Heart right ventricle (tissue), 16 donors: Measurements from ENCODE around the gene ARHGAP35. TPM values are rescaled to one million over a fixed set of nuclear protein-coding genes. Genes with fewer than 3 reads are reported as not detected.

Experiments
- ATAC-seq, 8 donors: fragments of 200-7000 bp; cut with Tn5 transposase; one replicate each; pipeline ENCODE4 v1.9.1; 2020; ENCODE audit warnings: mild to moderate bottlenecking in 8 of 8, moderate library complexity in 8 of 8, moderate number of reproducible peaks in 1 of 8
- DNase-seq, 2 donors: peaks; one replicate each; pipeline ENCODE4 v3.0.0-alpha.2; 2020
- H3K27ac ChIP-seq, 10 donors: fragments of 200-600 bp; sonication (generic) in 2 of 10; one replicate each; pipeline versions ENCODE4 v1.5.0 to v1.8.0; 2020 to 2022; ENCODE audit warnings: mild to moderate bottlenecking in 3 of 10
- H3K27me3 ChIP-seq, 7 donors: fragments of 200-600 bp; one replicate each; pipeline ENCODE4 v1.8.0; 2021 to 2022; ENCODE audit warnings: mild to moderate bottlenecking in 2 of 7
- H3K36me3 ChIP-seq, 9 donors: fragments of 200-600 bp; sonication (generic) in 1 of 9; one replicate each; pipeline versions ENCODE4 v1.5.0 to v1.8.0; 2020 to 2022; ENCODE audit warnings: mild to moderate bottlenecking in 2 of 9
- H3K4me1 ChIP-seq, 9 donors: fragments of 200-600 bp; sonication (generic) in 1 of 9; one replicate each; pipeline versions ENCODE4 v1.5.0 to v1.8.0; 2020 to 2022; ENCODE audit warnings: mild to moderate bottlenecking in 4 of 9
- H3K4me3 ChIP-seq, 10 donors: fragments of 200-600 bp; sonication (generic) in 2 of 10; one replicate each; pipeline versions ENCODE4 v1.5.0 to v1.8.0; 2020 to 2022; ENCODE audit warnings: mild to moderate bottlenecking in 7 of 10, moderate library complexity in 2 of 10
- H3K9me3 ChIP-seq, 11 donors: fragments of 200-600 bp in 10 of 11; sonication (generic) in 2 of 11; one replicate each; pipeline versions ENCODE4 v1.5.0 to v1.8.0; 2013 to 2022; ENCODE audit warnings: mild to moderate bottlenecking in 2 of 11, control low read depth in 1 of 11, moderate library complexity in 1 of 11
- CTCF ChIP-seq, 9 donors: fragments of 200-600 bp; sonication (generic) in 2 of 9; IDR thresholded peaks; one replicate each; pipeline versions ENCODE4 v1.5.0 to v1.8.0; 2021 to 2022; ENCODE audit warnings: antibody characterized with exemption in 9 of 9, mild to moderate bottlenecking in 5 of 9, moderate library complexity in 1 of 9
- WGBS, 2 donors: extraction: QIAGEN DNeasy Blood & Tissue Kit; methylation state at CpG; one replicate each; pipeline ENCODE4 v1.1.7; 2013; ENCODE audit warnings: inconsistent platforms in 1 of 2; 5-methylcytosine and 5-hydroxymethylcytosine counted together
- intact Hi-C, 10 donors: fragments of 100-400 bp; cut with DNase I; formaldehyde crosslinking; loops; one replicate each; pipeline versions ENCODE4 v1.11.1 to v1.14.2; 2022
- polyA plus RNA-seq, 2 donors: library from polyadenylated mRNA; stranded (reverse); fragments of 200-250 nt; gene quantifications; one replicate each; pipeline ENCODE4 v1.2.3, GENCODE V29; 2013
- total RNA-seq, 10 donors: library from RNA; stranded (reverse); fragmentation: NEBNext Ultra II Directional in 3 of 10; extraction: Animal tissue kit (Norgen Biotek cat#: 25700) in 3 of 10; gene quantifications; one replicate each; pipeline versions ENCODE4 v1.2.1 to v1.2.4, GENCODE V29; 2021 to 2023
- donor health status: Arrhythmogenic right ventricular cardiomyopathy.
- donor health status: ischemic (EF 13 %, LVEDD 7.1; RV severe dilation, severe dysfunction).
- donor health status: healthy with polysubstance abuse.
- donor health status: DM: no; HTN: yes; CAD: no.
- donor health status: DM: no; HTN: no; CAD: no.
- donor health status: ischemic (EF 25% LVEDD 6.9; RV normal size, moderate dysfunction).
- donor health status: ischemic (EF 25% LVEDD 5.7; RV mildly dilated, moderate dysfunction).
- donor health status: healthy.
- donor health status: DM: yes; HTN: yes; CAD: no.
- donor health status: Ischemic cardiomyopathy.
- donor health status: ischemic (EF 35%, LVEDD 5.7; RV mildly dilated, moderate dysfunction).
- donor health status: nonischemic (EF 11% LVEDD 7.7; RV severe dilation, severe dysfunction).
- donor health status: DM: yes; HTN: yes; CAD: no.
- donor health status: PGD.
- donor health status: ischemic (EF 29% LVEDD 5.4; RV normal size, mild dysfunction).
- donor health status: nonischemic (EF 23%, LVEDD 6.1; RV moderate dilation, normal function).

Gene ARHGAP35
- total and polyA plus RNA-seq, 12 donors: 20.8 to 96.5 (median 73.2) TPM

DNA sequence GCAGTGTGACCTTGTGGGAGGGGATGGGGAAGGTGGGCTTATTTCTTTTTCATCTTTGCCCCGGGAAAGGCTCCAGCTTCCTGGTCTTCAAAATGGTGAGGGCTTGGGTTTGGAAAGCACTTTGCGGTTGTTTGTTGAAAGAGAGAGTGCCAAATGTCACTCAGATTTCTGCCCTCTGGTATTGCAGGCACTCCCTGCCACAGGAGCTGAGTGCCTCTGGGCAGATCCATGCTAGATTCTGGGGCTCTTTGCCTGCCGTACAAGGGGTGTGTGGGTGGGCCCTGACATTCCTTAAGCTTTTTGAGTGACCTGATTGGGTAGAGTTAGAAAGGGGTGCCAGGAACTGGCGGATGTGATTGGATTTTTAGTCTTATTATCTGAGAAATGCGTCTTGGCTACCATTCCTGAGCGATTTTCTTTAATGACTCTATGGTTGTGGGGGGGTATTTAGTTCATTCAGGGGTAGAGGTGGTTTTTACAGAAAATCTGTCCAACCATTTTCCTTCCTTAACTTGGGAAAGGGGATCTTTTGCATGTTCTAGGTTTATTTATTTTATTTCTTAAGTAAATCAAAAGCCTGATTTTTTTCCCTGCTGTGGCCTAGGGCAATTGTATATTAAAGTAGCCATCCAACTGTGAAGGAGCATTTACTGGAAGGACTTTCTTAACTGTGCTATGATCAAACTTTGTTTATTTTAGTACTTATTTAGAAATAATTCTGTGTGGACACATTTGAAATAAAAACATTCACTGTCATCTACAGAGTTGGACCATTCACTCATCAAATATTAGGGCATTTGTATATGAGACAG is 3.2 kb downstream of the ARHGAP35 start:
- intact Hi-C loops: loop anchor here in 7 of 10 donors (2.0 to 10.0 kb wide), 6 partner anchors 48 to 127 kb away; no protein-coding TSS in a partner anchor
- no peaks in the 10 kb centered on the region for H3K9me3 ChIP-seq
- no peak for TF ChIP-seq CTCF (IDR thresholded peaks at IDR 0.05)
- no peaks in the 10 kb centered on the region for H3K36me3 ChIP-seq
- WGBS, 2 donors: 18 to 27% methylated on average over 6 of the region's 6 CpGs
- DNase-seq: no peak
- ATAC-seq: peak in 1 of 8 donors; percentile 16
- no peaks in the 10 kb centered on the region for H3K27me3 ChIP-seq
- peak overlapping the region in 8 of 10 donors; percentile 67 to 99 (median 96) for H3K27ac ChIP-seq
- H3K4me1 ChIP-seq: peaks cover 14 to 84% (median 63%) of the 10 kb centered on the region in 9 donors
- peak overlapping the region in 7 of 10 donors; percentile 4 to 99 (median 84) for H3K4me3 ChIP-seq

DNA sequence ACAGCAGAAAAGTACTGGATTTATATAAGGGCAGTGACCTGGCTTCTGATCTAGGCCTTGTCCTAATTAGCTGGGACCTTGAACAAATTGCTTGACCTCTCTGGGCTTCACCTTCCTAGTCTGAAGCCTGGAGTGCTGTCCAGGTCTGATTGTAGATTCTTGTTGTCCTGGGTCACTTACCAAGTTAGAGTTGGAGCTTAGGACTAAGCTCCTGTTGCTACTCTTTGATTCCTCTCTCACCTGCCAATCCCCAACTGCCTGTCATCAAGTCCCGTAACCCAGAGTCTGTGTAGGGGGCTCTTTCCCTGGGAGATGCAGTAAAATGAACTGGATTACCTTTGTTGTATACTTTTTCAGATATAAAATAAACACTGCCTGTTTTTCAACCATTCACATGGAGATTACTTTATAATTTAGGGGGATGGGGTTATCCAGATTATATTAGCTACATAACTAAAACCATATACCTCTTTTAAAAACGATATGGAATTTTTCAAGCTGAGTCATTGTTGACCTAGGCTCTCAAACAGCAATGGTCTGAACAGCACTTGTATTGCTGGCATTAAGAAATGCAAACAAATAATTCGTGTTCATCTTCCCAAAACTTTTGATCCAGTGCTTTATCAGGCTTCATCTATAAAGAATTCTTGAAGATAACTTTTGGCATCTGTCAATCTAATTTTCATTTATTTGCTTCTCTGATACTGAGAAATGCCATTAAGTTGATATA is 5.8 kb downstream of the ARHGAP35 start:
- peak overlapping the region in 8 of 10 donors; percentile 2 to 61 (median 38) for H3K27ac ChIP-seq
- DNase-seq: no peak
- H3K36me3 ChIP-seq: no peaks in the 10 kb centered on the region
- TF ChIP-seq CTCF (IDR thresholded peaks at IDR 0.05): no peak
- WGBS, 2 donors: 35 to 42% methylated on average over 3 of the region's 3 CpGs
- peaks cover 11 to 87% (median 61%) of the 10 kb centered on the region in 9 donors for H3K4me1 ChIP-seq
- no peaks in the 10 kb centered on the region for H3K27me3 ChIP-seq
- no peaks in the 10 kb centered on the region for H3K9me3 ChIP-seq
- no peak for ATAC-seq
- no peak overlapping the region for H3K4me3 ChIP-seq
- intact Hi-C loops: loop anchor here in 5 of 10 donors (5.0 to 10.0 kb wide), 3 partner anchors 46 to 58 kb away; no protein-coding TSS in a partner anchor

DNA sequence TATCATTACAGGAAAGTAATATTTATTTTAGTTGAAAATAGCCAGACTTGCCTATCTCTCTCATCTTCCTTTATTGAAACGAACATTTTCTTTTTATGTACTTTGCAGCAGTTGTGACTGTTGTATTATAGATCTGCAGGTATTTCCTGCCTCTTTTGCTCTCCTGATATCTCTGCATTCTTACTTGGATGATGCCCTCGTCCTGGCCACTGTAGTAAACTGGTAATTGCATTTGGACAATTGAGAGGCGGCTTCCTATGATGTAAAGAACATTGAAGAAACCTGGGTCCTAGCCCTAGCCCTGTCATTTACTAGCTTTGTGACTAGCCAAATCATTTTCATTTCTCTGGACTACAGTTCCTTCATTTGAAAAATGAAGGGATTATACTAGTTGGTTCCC is 6.4 kb downstream of the ARHGAP35 start:
- 39 to 46% methylated on average over 3 of the region's 3 CpGs for WGBS, 2 donors
- H3K27ac ChIP-seq: peak overlapping the region in 6 of 10 donors; percentile 9 to 61 (median 42)
- no peak for TF ChIP-seq CTCF (IDR thresholded peaks at IDR 0.05)

More for the DNA sequence above, 6.4 kb downstream of the ARHGAP35 start:
- no peak for DNase-seq
- intact Hi-C loops: loop anchor here in 5 of 10 donors (5.0 to 10.0 kb wide), 3 partner anchors 45 to 58 kb away; no protein-coding TSS in a partner anchor
- H3K4me1 ChIP-seq: peaks cover 11 to 82% (median 61%) of the 10 kb centered on the region in 9 donors
- no peaks in the 10 kb centered on the region for H3K36me3 ChIP-seq
- H3K9me3 ChIP-seq: no peaks in the 10 kb centered on the region
- no peaks in the 10 kb centered on the region for H3K27me3 ChIP-seq
- H3K4me3 ChIP-seq: no peak overlapping the region
- no peak for ATAC-seq
